Pancreas (tissue), 10 donors: ENCODE measurements around the gene KCNAB2. TPM values are rescaled to one million over a fixed set of nuclear protein-coding genes. Genes with fewer than 3 reads are reported as not detected.

Source experiments
- ATAC-seq, 4 donors: fragments of 200-7000 bp; cut with Tn5 transposase; one replicate each; pipeline versions ENCODE4 v1.8.0 to v1.9.1; 2020; ENCODE audit warnings: mild to moderate bottlenecking in 4 of 4, moderate library complexity in 4 of 4
- DNase-seq, 6 donors: peaks; one replicate each; pipeline ENCODE4 v3.0.0-alpha.2; 2020
- FAIRE-seq: peaks from 2 replicates; lab custom pipeline; 2012; peaks lifted over from hg19 to GRCh38; lab: Jason Lieb, UNC
- H3K27ac ChIP-seq, 4 donors: fragments of 200-600 bp; sonication (generic); 1 replicate in 3 of 4; 2 replicates in 1 of 4; pipeline versions ENCODE4 v1.5.0 to v1.8.0; 2020
- H3K27me3 ChIP-seq, 4 donors: fragments of 200-600 bp; one replicate each; pipeline ENCODE4 v1.8.0; 2021
- H3K36me3 ChIP-seq, 3 donors: fragments of 200-600 bp; sonication (generic) in 1 of 3; one replicate each; pipeline versions ENCODE4 v1.5.0 to v1.8.0; 2020 to 2021
- H3K4me1 ChIP-seq, 3 donors: fragments of 200-600 bp; one replicate each; pipeline ENCODE4 v1.8.0; 2021
- H3K4me3 ChIP-seq, 4 donors: fragments of 200-600 bp; sonication (generic) in 2 of 4; one replicate each; pipeline versions ENCODE4 v1.5.0 to v1.8.0; 2020 to 2021
- H3K9me3 ChIP-seq, 4 donors: fragments of 200-600 bp; one replicate each; pipeline ENCODE4 v1.8.0; 2021
- CTCF ChIP-seq, 4 donors: fragments of 200-600 bp; sonication (generic) in 3 of 4; IDR thresholded peaks; one replicate each; pipeline versions ENCODE4 v1.5.0 to v1.8.0; 2021; ENCODE audit warnings: antibody characterized with exemption in 4 of 4
- WGBS, 2 donors: extraction: QIAGEN DNeasy Blood & Tissue Kit; methylation state at CpG; one replicate each; pipeline ENCODE4 v1.1.7; 2013; 5-methylcytosine and 5-hydroxymethylcytosine counted together
- intact Hi-C, 3 donors: fragments of 100-400 bp; cut with DNase I; formaldehyde crosslinking; loops; one replicate each; pipeline versions ENCODE4 v1.11.1 to v1.14.2; 2022
- polyA plus RNA-seq, 2 donors: library from polyadenylated mRNA; stranded (reverse); fragments of 200-250 nt; gene quantifications; one replicate each; pipeline ENCODE4 v1.2.3, GENCODE V29; 2013
- total RNA-seq, 6 donors: library from RNA; stranded (reverse); fragmentation: NEBNext Ultra II Directional in 4 of 6; extraction: Animal tissue kit (Norgen Biotek cat#: 25700) in 4 of 6; gene quantifications; one replicate each; pipeline versions ENCODE4 v1.2.1 to v1.2.4, GENCODE V29; 2021 to 2023
- donor health status: healthy with polysubstance abuse.
- donor health status: DM: no; HTN: no; CAD: no; lungs with moderate emphysema.
- donor health status: DM: no; HTN: no; CAD: no.
- donor health status: control.
- donor health status: control.
- donor health status: Bipolar disorder and iron deficiency.
- donor health status: DM: yes; HTN: yes; CAD: no.
- donor health status: DM: no; HTN: no; CAD: no.
- donor health status: DM: no; HTN: no; CAD: no.
- donor health status: DM: yes; HTN: yes; CAD: no.

KCNAB2 gene
- total and polyA plus RNA-seq, 8 donors, result 1.2 to 9.0 (median 4.3) TPM

DNA sequence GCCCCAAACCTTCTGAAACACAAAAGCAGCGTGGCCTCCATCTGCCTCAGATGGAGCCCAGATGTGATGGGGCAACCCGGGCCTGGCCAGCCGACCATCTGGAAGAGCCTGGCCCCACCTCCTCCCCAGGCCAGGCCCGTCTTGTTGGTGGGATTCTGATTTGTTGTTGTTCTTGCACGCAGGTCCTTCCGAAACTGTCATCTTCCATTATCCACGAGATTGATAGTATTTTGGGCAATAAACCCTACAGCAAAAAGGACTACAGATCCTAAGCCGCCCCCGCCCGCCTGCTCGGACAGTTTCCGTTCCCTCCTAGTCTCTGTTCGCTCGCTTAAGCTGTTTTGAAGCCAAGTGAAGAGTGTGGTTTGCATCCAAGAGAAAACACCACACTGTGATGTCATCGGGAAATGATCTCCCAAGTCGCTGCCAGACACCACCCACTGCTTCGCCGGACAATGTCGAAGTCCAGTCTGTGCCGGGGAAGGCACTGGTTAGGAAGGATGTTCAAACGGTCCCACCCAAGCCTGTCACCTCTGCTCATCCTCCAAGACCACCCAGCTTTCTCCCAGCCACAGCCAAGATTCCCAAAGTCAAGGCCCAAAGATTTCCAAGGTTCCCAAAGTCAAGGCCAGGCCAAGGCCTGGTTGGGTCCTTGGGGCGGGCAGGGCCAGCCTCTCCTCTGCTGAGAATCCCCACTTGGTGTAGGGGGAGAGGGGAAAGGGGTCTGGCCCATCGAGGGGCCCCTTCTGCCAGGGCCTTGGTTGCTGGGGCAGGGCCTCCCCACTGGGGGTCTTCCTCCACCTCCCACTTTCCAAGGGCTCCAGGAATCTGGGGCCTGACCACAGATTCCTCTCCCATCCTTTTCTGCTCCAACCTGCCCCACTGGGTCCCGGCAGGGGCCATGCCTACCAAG, 52.9 kb downstream of the KCNAB2 start:
- H3K4me1 ChIP-seq, result no peaks in the 10 kb centered on the region
- H3K27me3 ChIP-seq, result no peaks in the 10 kb centered on the region
- H3K4me3 ChIP-seq, result no peak overlapping the region
- DNase-seq (peak in 2 of 6 donors; percentile 11 to 40), FAIRE-seq (no peak), ATAC-seq (peak in 3 of 4 donors; percentile 17 to 47 (median 23))
- TF ChIP-seq CTCF (IDR thresholded peaks at IDR 0.05), result no peak
- H3K9me3 ChIP-seq, result no peaks in the 10 kb centered on the region
- WGBS, 2 donors, result 67 to 77% methylated on average over 24 of the region's 24 CpGs
- H3K27ac ChIP-seq, result no peak overlapping the region
- no peaks in the 10 kb centered on the region for H3K36me3 ChIP-seq
- intact Hi-C loops, result no loop called here

- no peaks in the 10 kb centered on the region for H3K4me1 ChIP-seq
- intact Hi-C loops, result no loop called here
- H3K9me3 ChIP-seq, result no peaks in the 10 kb centered on the region
- TF ChIP-seq CTCF (IDR thresholded peaks at IDR 0.05), result no peak
- FAIRE-seq, result no peak
- H3K4me3 ChIP-seq, result no peak overlapping the region
- H3K27ac ChIP-seq, result no peak overlapping the region
- H3K36me3 ChIP-seq, result no peaks in the 10 kb centered on the region
- WGBS, 2 donors, result 76 to 81% methylated on average over 15 of the region's 15 CpGs
- no peaks in the 10 kb centered on the region for H3K27me3 ChIP-seq
- DNase-seq, result peak in 2 of 6 donors; percentile 14 to 41
- no peak for ATAC-seq
Measured at GRCh38 chr1:6099297-6099696, 53.6 kb downstream of the KCNAB2 start.

DNA sequence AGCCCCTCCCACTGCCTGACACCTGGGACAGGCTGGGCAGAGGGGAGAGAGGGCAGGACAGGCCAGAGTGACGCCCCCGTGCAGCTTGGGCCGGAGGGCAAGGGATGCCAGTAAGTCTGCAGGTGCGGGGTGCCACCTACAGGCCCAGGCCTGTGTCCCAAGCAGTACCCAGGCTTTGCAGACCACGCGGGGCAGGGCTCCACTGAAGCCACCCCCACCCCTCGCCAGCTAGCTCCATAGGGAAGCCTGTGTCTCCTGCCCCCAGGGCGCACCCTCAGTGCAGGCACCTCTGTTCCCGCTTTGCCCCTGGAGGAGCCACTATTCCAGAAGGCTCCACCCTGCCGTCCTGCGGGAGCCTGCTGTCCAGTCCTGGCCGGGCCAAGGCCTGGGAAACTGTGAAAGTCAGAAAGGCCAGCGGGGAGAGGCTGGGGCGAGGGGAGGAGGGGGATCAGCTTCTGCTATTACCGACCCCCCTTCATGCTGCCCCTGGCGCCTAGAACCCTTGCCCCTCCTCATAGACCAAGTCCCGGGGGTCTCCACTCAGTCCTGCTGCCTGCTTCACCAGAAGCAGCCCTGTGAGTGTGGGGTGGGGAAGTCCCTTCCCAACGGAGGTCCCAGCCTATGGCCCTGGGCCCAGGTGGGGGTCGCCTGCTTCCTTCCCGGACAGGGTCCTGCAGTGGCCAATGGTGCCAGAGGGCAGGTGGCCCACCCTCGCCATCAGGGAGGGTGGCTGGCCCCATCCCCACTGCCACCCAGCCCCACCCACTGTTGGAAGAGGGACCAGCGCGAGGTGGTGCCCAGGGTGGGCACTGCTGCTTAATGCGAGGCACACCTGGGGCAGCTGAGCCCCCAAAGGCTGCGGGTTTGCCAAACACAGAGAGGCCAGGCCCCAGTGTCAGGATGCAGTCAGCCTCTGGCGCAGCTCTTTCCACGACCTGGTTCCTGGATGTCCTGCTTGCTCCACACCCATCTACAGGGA, 54.4 kb downstream of the KCNAB2 start:
- H3K4me1 ChIP-seq, result no peaks in the 10 kb centered on the region
- ATAC-seq (peak in 2 of 4 donors; percentile 12 to 24), FAIRE-seq (no peak), DNase-seq (peak in 3 of 6 donors; percentile 20 to 58 (median 52))
- H3K9me3 ChIP-seq, result no peaks in the 10 kb centered on the region
- 47 to 61% methylated on average over 24 to 27 of the region's 27 CpGs for WGBS, 2 donors
- no peak for TF ChIP-seq CTCF (IDR thresholded peaks at IDR 0.05)
- intact Hi-C loops, result no loop called here
- no peak overlapping the region for H3K27ac ChIP-seq
- no peaks in the 10 kb centered on the region for H3K36me3 ChIP-seq
- no peak overlapping the region for H3K4me3 ChIP-seq
- H3K27me3 ChIP-seq, result no peaks in the 10 kb centered on the region

DNA sequence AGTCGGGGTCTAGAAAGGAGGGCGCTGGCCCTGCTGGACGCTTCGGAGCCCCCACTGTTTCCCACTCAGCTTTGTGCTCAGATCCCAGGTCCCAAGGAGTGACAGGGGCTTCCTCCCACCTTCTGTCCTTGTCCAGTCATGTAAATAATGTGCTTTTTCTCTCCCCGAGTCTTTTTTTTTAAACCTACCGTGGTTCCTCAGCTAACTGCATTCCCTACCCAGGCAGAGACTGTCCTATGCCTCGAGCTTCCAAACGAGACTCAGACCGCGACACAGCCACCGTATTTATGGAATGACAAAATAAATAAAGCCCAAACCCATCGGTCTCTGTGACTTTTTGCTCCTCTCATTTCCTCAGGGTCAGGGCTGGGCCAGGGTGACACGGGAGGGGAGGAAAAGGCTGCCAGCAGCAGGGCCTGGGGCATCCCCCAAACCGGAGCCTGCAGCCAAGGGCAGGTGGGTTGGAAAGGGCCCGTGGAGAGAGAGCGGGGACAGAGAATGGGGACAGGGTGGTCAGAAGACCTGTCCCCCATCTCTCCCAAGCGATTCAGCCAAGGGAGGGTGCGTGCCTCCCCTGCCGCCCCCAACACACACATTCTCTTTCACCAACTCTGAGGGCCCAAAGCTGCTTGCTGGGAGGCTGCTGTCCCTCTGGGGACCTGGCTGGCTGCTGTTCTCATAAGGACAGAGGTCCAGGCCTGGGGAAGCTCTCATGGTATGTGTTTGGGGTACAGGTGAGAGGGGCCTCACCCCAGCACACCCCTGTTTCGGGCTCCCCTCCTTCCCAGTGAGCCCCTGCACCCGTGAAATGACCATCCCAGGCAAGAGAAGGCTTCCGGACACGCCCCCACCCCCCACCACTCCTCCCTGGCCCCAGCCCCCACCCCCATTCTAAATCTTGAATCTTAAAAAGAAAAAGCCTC, 55.4 kb downstream of the KCNAB2 start:
- H3K27ac ChIP-seq, result no peak overlapping the region
- H3K27me3 ChIP-seq, result no peaks in the 10 kb centered on the region
- no peaks in the 10 kb centered on the region for H3K9me3 ChIP-seq
- no peak overlapping the region for H3K4me3 ChIP-seq
- intact Hi-C loops, result no loop called here
- 32 to 35% methylated on average over 23 of the region's 23 CpGs for WGBS, 2 donors
- no peaks in the 10 kb centered on the region for H3K4me1 ChIP-seq
- H3K36me3 ChIP-seq, result no peaks in the 10 kb centered on the region
- no peak for FAIRE-seq
- no peak for ATAC-seq
- peak in 2 of 6 donors; percentile 5 to 44 for DNase-seq
- TF ChIP-seq CTCF (IDR thresholded peaks at IDR 0.05), result no peak
